Measurements from ENCODE around the gene NDUFAB1.
"Not testable (repeated sequence)": the region's sequence is repeated elsewhere in the genome, so short reads cannot be mapped to it uniquely, and the experiment has no call there.

Gene NDUFAB1

GRCh38 chr16:23554536-23554935 lies 41.6 kb downstream of the NDUFAB1 start:
- no peak for DNase-seq (ENCODE audit: low spot score)

GRCh38 chr16:23552161-23552560 lies 44.0 kb downstream of the NDUFAB1 start:
- DNase-seq (ENCODE audit: low spot score) = no peak

GRCh38 chr16:23549938-23550337 lies 46.2 kb downstream of the NDUFAB1 start:
- no peak for DNase-seq (ENCODE audit: low spot score)

- DNase-seq (ENCODE audit: low spot score) = no peak
Observed at GRCh38 chr16:23544436-23544835, 51.7 kb downstream of the NDUFAB1 start.

GRCh38 chr16:23540817-23541178 lies 55.3 kb downstream of the NDUFAB1 start:
- DNase-seq (ENCODE audit: low spot score) = not testable (repeated sequence)

GRCh38 chr16:23539984-23540816 lies 55.9 kb downstream of the NDUFAB1 start:
- DNase-seq (ENCODE audit: low spot score) = no peak

- no peak for DNase-seq (ENCODE audit: low spot score)
Observed at GRCh38 chr16:23538919-23539278, 57.2 kb downstream of the NDUFAB1 start.

- no peak for DNase-seq (ENCODE audit: low spot score)
Observed at GRCh38 chr16:23537390-23537789, 58.7 kb downstream of the NDUFAB1 start.

- no peak for DNase-seq (ENCODE audit: low spot score)
Observed at GRCh38 chr16:23535901-23536300, 60.2 kb downstream of the NDUFAB1 start.

GRCh38 chr16:23534868-23535860 lies 61.0 kb downstream of the NDUFAB1 start:
- no peak for DNase-seq (ENCODE audit: low spot score)

GRCh38 chr16:23532448-23532847 lies 63.7 kb downstream of the NDUFAB1 start:
- DNase-seq (ENCODE audit: low spot score) = no peak

All from pons (tissue), 1 donor.